DOHH2 (cell line): Measurements from ENCODE around the gene TOPAZ1.

Experiments used
- CTCF ChIP-seq: fragments of 200-600 bp; sonication (generic); IDR thresholded peaks from one replicate; pipeline ENCODE4 v1.5.1; 2014; ENCODE audit warnings: antibody characterized with exemption, mild to moderate bottlenecking, low read depth, low read length; ENCODE audit not compliant: poor library complexity, severe bottlenecking
- EZH2phosphoT487 ChIP-seq: fragments of 200-600 bp; sonication (generic); IDR thresholded peaks from 2 replicates; pipeline ENCODE4 v1.6.1; 2017; ENCODE audit warnings: borderline replicate concordance, mild to moderate bottlenecking, antibody characterized with exemption, low read length, moderate library complexity, mixed read lengths

GRCh38 chr3:44265815-44266214, 24.1 kb downstream of the TOPAZ1 start:
- TF ChIP-seq CTCF = no peak
- no peak for TF ChIP-seq EZH2phosphoT487
